ENCODE results near the gene CFAP54. TPM values are rescaled to one million over a fixed set of nuclear protein-coding genes. Genes with fewer than 3 reads are reported as not detected.

Gene CFAP54
- total and polyA plus RNA-seq, 2 experiments from 2014 or later, result 0.07 to 0.76 TPM

DNA sequence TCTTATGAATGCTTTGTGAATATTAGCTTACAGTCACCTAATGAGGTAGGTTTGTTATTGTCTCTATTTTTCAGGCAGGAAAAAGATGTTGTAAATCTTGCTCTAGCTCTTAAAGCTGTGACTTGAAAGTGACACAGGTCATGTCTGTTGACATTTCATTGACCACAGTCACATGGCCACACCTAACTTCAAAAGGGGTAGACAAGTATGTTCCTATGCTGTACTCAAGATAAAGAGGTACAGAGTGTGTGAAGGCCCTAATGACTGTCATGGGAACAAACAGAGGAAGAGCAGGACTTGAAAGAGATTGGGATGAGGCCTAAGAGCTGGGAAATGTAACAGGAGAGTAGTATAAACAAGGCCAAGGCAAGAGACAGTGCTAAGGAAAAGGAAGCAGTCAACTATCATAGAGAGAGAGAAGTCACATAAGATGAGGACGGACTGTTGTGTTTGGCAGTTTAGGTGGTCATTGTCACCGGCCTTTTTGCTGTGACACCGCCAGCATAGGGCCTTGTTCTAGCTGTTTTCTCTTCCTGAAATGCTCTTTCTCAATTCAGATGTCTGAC, 181.0 kb downstream of the CFAP54 start:
- Histone ChIP-seq H3K9me2 (ENCODE audit: insufficient read depth) (peaks cover 15% of the 10 kb centered on the region; the same call in 1 of the 2 replicates), H3K36me3 (ENCODE audit: insufficient read depth) (no peaks in the 10 kb centered on the region), H3K27ac (ENCODE audit: low read depth) (no peak overlapping the region), H3K4me1 (ENCODE audit: insufficient read depth) (no peaks in the 10 kb centered on the region; the same call in 1 of the 2 replicates), H3K4me3 (no peak overlapping the region), H3K4me2 (no peak overlapping the region), H3F3A (replicated peaks; ENCODE audit: low read depth) (no peaks in the 10 kb centered on the region), H2AFZ (no peak overlapping the region), H3K79me2 (replicated peaks; ENCODE audit: insufficient read depth) (no peaks in the 10 kb centered on the region), H4K20me1 (replicated peaks; ENCODE audit: insufficient read depth) (no peaks in the 10 kb centered on the region), H3K27me3 (ENCODE audit: insufficient read depth) (no peaks in the 10 kb centered on the region)
- Mint-ChIP-seq H3K4me3 (no peak overlapping the region), H3K27ac (no peak overlapping the region), H3K9me3 (peaks cover 17% of the 10 kb centered on the region), H3K4me1 (peaks cover 7% of the 10 kb centered on the region), H3K27me3 (ENCODE audit: insufficient read depth, low read depth, poor library complexity) (peaks cover 3% of the 10 kb centered on the region), H3K36me3 (ENCODE audit: low read depth) (peaks cover 9% of the 10 kb centered on the region)
- TF ChIP-seq, protein P1, sequence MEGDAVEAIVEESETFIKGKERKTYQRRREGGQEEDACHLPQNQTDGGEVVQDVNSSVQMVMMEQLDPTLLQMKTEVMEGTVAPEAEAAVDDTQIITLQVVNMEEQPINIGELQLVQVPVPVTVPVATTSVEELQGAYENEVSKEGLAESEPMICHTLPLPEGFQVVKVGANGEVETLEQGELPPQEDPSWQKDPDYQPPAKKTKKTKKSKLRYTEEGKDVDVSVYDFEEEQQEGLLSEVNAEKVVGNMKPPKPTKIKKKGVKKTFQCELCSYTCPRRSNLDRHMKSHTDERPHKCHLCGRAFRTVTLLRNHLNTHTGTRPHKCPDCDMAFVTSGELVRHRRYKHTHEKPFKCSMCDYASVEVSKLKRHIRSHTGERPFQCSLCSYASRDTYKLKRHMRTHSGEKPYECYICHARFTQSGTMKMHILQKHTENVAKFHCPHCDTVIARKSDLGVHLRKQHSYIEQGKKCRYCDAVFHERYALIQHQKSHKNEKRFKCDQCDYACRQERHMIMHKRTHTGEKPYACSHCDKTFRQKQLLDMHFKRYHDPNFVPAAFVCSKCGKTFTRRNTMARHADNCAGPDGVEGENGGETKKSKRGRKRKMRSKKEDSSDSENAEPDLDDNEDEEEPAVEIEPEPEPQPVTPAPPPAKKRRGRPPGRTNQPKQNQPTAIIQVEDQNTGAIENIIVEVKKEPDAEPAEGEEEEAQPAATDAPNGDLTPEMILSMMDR (conservative IDR thresholded peaks at IDR 0.05; ENCODE audit: low read depth in 2 of 2), result no peak
- TF ChIP-seq ZNF331 (CRISPR knock-in tag; IDR thresholded peaks at IDR 0.05; ENCODE audit: low read depth) (no peak), JUNB (IDR thresholded peaks at IDR 0.05; ENCODE audit: unreplicated experiment) (no peak), STAT1 (IDR thresholded peaks at IDR 0.05; ENCODE audit: unreplicated experiment) (no peak), EZH2phosphoT487 (IDR thresholded peaks at IDR 0.05; ENCODE audit: unreplicated experiment) (no peak), ZNF462 (CRISPR knock-in tag; IDR thresholded peaks at IDR 0.05) (no peak), CREB1 (CRISPR knock-in tag; IDR thresholded peaks at IDR 0.05; ENCODE audit: low read depth) (no peak), REST (IDR thresholded peaks at IDR 0.05; ENCODE audit: unreplicated experiment) (no peak), ZNF114 (CRISPR knock-in tag; IDR thresholded peaks at IDR 0.05) (no peak), POLR2AphosphoS5 (IDR thresholded peaks at IDR 0.05; ENCODE audit: low read depth) (no peak), NANOG (IDR thresholded peaks at IDR 0.05; ENCODE audit: borderline replicate concordance) (no peak), EZH2 (IDR thresholded peaks at IDR 0.05; ENCODE audit: low read depth, unreplicated experiment) (no peak)
- TF ChIP-seq, protein P2, sequence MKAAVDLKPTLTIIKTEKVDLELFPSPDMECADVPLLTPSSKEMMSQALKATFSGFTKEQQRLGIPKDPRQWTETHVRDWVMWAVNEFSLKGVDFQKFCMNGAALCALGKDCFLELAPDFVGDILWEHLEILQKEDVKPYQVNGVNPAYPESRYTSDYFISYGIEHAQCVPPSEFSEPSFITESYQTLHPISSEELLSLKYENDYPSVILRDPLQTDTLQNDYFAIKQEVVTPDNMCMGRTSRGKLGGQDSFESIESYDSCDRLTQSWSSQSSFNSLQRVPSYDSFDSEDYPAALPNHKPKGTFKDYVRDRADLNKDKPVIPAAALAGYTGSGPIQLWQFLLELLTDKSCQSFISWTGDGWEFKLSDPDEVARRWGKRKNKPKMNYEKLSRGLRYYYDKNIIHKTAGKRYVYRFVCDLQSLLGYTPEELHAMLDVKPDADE (IDR thresholded peaks at IDR 0.05), result no peak
- ATAC-seq (no peak), DNase-seq (ENCODE audit: low spot score) (no peak)
